ENCODE results near the gene OS9.

OS9 gene

GRCh38 chr12:57735952-57736740 lies 42.2 kb downstream of the OS9 start:
- no peak for DNase-seq (ENCODE audit: low read depth, low spot score)

GRCh38 chr12:57736741-57737466 lies 43.0 kb downstream of the OS9 start:
- DNase-seq (ENCODE audit: low read depth, low spot score), result no peak

- DNase-seq (ENCODE audit: low read depth, low spot score), result no peak
Measured at GRCh38 chr12:57737467-57738460, 43.8 kb downstream of the OS9 start.

- DNase-seq (ENCODE audit: low read depth, low spot score), result no peak
Measured at GRCh38 chr12:57738661-57739237, 44.8 kb downstream of the OS9 start, which contains the start of gene AGAP2. TSS of gene AGAP2 (minus strand) at chr12:57738742. CDS start at chr12:57738246, 496 bp downstream.

GRCh38 chr12:57739387-57739786 lies 45.5 kb downstream of the OS9 start:
- no peak for DNase-seq (ENCODE audit: low read depth, low spot score)

GRCh38 chr12:57739914-57740538 lies 46.1 kb downstream of the OS9 start:
- no peak for DNase-seq (ENCODE audit: low read depth, low spot score)

GRCh38 chr12:57740656-57741412 lies 46.9 kb downstream of the OS9 start:
- DNase-seq (ENCODE audit: low read depth, low spot score), result peak; percentile 31

- no peak for DNase-seq (ENCODE audit: low read depth, low spot score)
Measured at GRCh38 chr12:57741413-57741789, 47.5 kb downstream of the OS9 start.

- DNase-seq (ENCODE audit: low read depth, low spot score), result peak; percentile 53
Measured at GRCh38 chr12:57741844-57742738, 48.2 kb downstream of the OS9 start.

- no peak for DNase-seq (ENCODE audit: low read depth, low spot score)
Measured at GRCh38 chr12:57743769-57744168, 49.8 kb downstream of the OS9 start.

GRCh38 chr12:57744194-57744776 lies 50.4 kb downstream of the OS9 start:
- DNase-seq (ENCODE audit: low read depth, low spot score), result peak; percentile 47

GRCh38 chr12:57744777-57745484 lies 51.0 kb downstream of the OS9 start, which contains the start of gene TSPAN31:
TSS of gene TSPAN31 (plus strand) at chr12:57745039. CDS start at chr12:57745155, 116 bp downstream.
- peak; percentile 91 for DNase-seq (ENCODE audit: low read depth, low spot score)

GRCh38 chr12:57745485-57745881 lies 51.6 kb downstream of the OS9 start:
- DNase-seq (ENCODE audit: low read depth, low spot score), result no peak

GRCh38 chr12:57746025-57746424 lies 52.1 kb downstream of the OS9 start:
- DNase-seq (ENCODE audit: low read depth, low spot score), result no peak

- DNase-seq (ENCODE audit: low read depth, low spot score), result no peak
Measured at GRCh38 chr12:57749061-57749460, 55.1 kb downstream of the OS9 start.

GRCh38 chr12:57750561-57751431 lies 56.9 kb downstream of the OS9 start:
- DNase-seq (ENCODE audit: low read depth, low spot score), result no peak

GRCh38 chr12:57751432-57751787 lies 57.5 kb downstream of the OS9 start:
- DNase-seq (ENCODE audit: low read depth, low spot score), result no peak

Measured in activated naive CD8-positive, alpha-beta T cell treated with anti-CD3 and anti-CD28 coated beads, Interleukin-2, amount 50 U/mL, for 16 hours (primary cell).